Measurements from ENCODE around the gene SLCO3A1.

Gene SLCO3A1

GRCh38 chr15:91882858-91883586, 29.5 kb downstream of the SLCO3A1 start:
- no peak for DNase-seq (ENCODE audit: low spot score)

GRCh38 chr15:91884606-91885005, 31.1 kb downstream of the SLCO3A1 start:
- DNase-seq (ENCODE audit: low spot score): no peak

DNA sequence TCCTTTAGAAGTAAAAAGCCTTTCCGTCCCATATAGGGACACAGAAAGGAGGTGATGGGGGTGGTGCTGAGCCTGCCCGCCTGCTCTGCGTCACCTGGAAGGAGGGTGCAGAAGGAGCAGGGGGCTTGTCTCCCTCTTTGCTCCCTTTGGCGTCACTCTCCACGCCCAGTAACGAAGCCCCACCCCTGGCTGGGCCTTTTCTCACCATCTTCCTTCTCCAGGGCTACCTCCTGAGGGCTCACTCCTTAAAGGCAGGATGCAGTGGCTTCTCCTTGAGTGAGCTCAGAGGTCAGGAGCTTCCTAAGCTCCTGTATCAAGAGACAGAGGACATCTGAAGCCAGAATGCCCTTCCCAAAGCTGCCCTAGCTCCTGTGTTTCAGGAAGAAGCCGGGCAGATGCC, 31.5 kb downstream of the SLCO3A1 start:
- DNase-seq (ENCODE audit: low spot score): no peak

DNA sequence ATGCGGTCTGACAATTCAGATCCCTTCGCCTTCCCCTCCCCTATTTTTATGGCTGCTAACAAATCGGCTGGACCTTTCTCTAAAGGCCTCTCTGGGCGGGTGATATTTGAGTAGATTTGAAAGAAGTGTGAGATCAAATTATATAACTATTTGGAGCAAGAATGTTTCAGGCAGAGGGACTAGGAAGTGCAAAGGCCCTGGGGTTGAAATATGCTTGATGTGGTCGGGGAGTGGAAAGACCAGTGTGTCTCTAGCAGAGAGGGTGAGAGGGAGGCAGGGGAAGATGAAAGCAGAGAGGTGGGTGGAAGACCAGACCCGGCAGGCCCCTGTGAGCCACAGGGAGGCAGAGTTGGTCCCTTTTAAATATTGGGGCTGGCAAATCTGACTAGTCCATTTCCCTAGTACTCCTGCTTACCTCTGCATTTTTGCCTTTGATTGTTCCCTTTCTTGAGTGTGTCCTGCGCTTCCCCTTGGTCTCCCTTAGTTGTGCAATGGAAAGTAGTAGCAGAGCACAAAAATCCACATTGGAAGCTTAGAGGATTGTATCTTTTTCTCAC, 32.3 kb downstream of the SLCO3A1 start:
- DNase-seq (ENCODE audit: low spot score): no peak

- no peak for DNase-seq (ENCODE audit: low spot score)
These were observed 33.4 kb downstream of the SLCO3A1 start for GRCh38 chr15:91886878-91887277.

- no peak for DNase-seq (ENCODE audit: low spot score)
These were observed 33.8 kb downstream of the SLCO3A1 start for GRCh38 chr15:91887321-91887720.

DNA sequence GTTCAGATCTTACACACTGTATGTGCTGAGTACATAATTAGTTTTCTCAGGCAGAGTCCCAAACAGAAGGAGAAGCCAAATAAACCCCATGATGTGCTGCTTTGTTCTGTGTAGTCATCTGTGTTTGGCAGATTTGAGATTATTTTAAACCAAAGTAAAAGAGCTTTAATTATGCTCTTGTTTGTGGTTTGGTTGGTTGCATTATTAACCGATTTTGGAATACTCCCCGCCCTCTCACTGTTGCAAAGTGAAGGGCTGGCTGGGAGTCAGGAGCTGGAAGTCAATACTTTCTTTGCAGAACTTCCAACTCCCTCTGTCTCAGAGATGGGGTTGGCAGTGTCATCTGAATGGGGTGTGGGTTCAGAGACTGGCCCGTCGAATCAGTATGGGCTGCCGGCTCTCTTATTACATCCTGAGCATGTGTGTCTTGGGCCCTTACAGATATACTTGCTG, 34.4 kb downstream of the SLCO3A1 start:
- DNase-seq (ENCODE audit: low spot score): no peak

- no peak for DNase-seq (ENCODE audit: low spot score)
These were observed 35.8 kb downstream of the SLCO3A1 start for GRCh38 chr15:91889111-91889815.

GRCh38 chr15:91890614-91891013, 37.1 kb downstream of the SLCO3A1 start:
- no peak for DNase-seq (ENCODE audit: low spot score)

GRCh38 chr15:91891101-91891500, 37.6 kb downstream of the SLCO3A1 start:
- DNase-seq (ENCODE audit: low spot score): no peak

DNA sequence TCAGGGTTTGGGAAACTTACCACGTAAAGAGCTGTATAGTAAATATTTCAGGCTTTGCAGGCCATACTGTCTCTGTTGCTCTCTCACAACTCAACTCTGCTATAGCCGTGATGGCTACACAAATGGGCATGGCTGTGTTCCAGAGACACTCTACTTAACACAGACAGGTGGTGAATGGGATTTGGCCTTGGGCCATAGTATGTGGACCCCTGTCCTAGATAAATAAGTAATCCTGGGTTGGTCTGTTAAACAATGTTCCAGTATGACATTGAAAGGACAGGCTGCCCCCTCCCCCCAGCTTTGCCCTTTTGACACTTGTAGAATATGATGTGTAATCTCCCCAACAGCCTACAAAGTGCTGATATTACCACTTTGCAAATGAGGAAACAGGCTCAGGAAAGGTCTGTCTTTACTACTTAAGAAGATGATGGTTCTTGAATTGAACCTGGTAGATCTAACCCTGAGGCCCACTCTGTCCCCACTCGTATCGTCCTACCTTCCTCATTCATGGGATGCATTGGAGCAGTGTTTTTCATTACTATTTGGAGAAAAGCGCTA, 38.4 kb downstream of the SLCO3A1 start:
- no peak for DNase-seq (ENCODE audit: low spot score)

DNA sequence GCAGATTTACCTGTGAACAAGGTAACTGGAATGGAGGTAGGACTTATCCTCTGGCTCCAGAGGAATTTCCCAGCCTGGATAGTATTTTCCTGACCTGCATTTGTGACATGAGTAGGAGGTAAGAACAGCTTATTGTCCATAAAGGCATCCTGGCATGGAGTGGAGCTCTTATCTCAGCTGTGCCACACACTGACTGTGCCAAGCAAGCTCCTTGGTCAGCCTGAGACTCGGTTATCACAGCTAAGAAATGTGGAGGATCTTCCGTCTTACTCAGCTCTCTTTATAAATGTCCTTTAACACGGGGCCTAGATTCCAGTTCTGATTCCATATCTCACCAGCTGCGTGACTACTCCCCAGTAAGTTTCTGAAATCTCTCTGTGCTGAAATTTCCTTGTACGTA, 38.9 kb downstream of the SLCO3A1 start:
- DNase-seq (ENCODE audit: low spot score): no peak

GRCh38 chr15:91894606-91895005, 41.1 kb downstream of the SLCO3A1 start:
- DNase-seq (ENCODE audit: low spot score): no peak

DNA sequence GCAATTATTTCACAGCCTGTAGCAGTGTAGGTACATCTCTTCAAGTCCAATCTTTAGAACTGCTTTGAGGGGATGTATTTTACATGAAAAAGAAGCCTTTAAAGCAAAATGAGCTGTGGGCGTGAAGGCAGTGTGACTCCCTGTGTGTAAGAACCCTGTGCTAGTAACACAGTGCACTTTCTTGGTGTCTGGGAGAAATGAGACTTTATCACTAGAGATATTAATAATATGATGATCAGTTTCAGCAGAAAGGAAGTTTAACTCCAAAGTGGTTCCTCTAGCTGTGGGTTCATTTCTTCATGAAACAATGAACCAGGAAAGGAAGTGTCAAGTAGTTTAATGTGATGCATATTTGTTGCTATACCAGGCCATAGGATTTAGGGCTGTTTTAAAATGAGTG, 41.5 kb downstream of the SLCO3A1 start:
- no peak for DNase-seq (ENCODE audit: low spot score)

- no peak for DNase-seq (ENCODE audit: low spot score)
These were observed 43.0 kb downstream of the SLCO3A1 start for GRCh38 chr15:91896341-91897055.

- DNase-seq (ENCODE audit: low spot score): no peak
These were observed 44.3 kb downstream of the SLCO3A1 start for GRCh38 chr15:91897585-91898372.

DNA sequence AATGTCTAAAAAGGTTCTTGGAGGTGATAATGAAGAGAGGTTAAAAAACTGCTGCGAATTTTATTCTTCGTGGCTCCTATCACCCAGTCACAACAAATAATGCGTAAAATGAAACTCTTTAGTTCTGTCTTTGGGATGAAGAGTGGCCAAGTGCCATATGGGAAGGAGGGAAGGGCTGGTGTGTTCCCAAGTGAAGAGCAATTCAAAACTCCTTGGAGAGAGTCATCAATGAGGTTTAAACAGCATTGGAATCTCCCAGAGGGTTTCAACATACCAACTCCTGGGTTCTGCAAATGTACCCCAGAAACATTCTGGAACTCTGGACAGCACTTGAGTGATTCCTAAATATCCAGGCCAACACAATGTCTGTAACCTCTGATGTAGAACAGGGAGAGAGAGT, 45.3 kb downstream of the SLCO3A1 start:
- DNase-seq (ENCODE audit: low spot score): no peak

- DNase-seq (ENCODE audit: low spot score): no peak
These were observed 51.4 kb downstream of the SLCO3A1 start for GRCh38 chr15:91904942-91905341.

- DNase-seq (ENCODE audit: low spot score): no peak
These were observed 54.9 kb downstream of the SLCO3A1 start for GRCh38 chr15:91908391-91908790.

- no peak for DNase-seq (ENCODE audit: low spot score)
These were observed 55.6 kb downstream of the SLCO3A1 start for GRCh38 chr15:91909111-91909510.

- DNase-seq (ENCODE audit: low spot score): no peak
These were observed 56.1 kb downstream of the SLCO3A1 start for GRCh38 chr15:91909574-91909973.

DNA sequence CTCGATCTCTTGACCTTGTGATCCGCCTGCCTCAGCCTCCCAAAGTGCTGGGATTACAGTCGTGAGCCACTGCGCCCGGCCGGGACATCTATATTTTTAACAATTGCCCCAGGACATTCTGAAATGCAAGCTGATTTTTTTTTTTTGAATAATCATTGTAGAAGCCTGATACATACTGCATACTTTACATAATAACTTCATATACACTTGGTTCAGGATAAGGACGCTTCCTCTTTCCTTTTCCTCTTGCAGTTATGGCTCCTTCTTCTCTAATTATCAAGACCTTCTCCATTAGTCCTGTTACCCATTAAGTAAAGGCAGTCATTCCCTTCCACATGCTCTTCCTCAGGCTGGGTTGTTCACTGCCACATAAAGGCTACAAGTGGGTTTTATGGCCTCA, 58.3 kb downstream of the SLCO3A1 start:
- no peak for DNase-seq (ENCODE audit: low spot score)
